Astrocyte of the cerebellum (primary cell): ENCODE measurements around the gene FAM168A.

Experiments used
- DNase-seq: peaks from one replicate; pipeline ENCODE4 v3.0.0-alpha.2; 2011; ENCODE audit warnings: low read depth
- H3K4me3 ChIP-seq: 2 replicates; pipeline ENCODE4 v1.5.1; 2011; ENCODE audit warnings: mild to moderate bottlenecking, low read depth, low read length, moderate library complexity
- in situ Hi-C: cut with HindIII; loops from 2 replicates; pipeline ENCODE4 v1.10.0; 2017; ENCODE audit warnings: low sequenced_read_pairs
- TF ChIP-seq, protein P1 (sequence below): IDR thresholded peaks from 2 replicates; pipeline ENCODE4 v1.5.1; 2012; ENCODE audit warnings: low read length, low read depth, moderate library complexity, mild to moderate bottlenecking; ENCODE audit errors: missing control alignments

The FAM168A gene

DNA sequence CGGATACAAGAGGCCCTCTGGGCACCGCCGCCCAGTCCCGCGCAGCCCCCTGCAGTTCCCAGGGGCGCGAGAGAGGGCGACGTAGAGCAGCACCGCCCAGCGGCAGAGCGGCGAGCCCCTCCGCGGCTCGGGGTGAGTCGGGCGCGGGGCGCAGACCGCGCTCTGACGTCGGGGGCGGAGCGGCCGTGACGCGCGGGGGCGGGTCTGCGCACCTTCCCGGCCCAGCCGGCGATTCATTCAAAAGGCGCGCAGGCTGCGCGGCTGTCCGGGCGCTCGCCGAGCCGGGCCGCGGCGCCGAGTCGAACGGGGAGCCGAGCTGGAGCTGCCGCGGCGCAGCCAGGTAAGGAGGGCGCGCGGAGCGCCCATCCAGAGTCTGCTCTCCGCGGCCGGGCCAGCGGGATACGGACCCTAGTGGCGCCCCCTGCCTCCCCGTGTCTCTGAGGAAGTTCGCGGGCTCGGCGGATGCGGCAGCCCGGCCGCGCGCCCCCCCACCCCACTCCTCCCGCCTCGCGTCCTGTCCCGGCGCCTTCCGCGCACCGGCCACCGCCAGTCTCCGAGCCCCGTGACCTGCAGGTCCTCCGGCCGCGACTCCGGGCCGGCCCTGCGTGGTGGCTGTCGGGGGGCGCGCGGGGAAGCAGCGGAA, 221.6 kb downstream of the FAM168A start, which contains the start of gene RELT:
TSS of gene RELT (plus strand) at position 240 of the 643 bp plus-strand sequence. CDS start 12,738 bp downstream, outside the sequence.
- peak within 1 kb of the TSS; percentile 60 for H3K4me3 ChIP-seq
- DNase-seq, result peak; percentile 63
- TF ChIP-seq, protein P1, sequence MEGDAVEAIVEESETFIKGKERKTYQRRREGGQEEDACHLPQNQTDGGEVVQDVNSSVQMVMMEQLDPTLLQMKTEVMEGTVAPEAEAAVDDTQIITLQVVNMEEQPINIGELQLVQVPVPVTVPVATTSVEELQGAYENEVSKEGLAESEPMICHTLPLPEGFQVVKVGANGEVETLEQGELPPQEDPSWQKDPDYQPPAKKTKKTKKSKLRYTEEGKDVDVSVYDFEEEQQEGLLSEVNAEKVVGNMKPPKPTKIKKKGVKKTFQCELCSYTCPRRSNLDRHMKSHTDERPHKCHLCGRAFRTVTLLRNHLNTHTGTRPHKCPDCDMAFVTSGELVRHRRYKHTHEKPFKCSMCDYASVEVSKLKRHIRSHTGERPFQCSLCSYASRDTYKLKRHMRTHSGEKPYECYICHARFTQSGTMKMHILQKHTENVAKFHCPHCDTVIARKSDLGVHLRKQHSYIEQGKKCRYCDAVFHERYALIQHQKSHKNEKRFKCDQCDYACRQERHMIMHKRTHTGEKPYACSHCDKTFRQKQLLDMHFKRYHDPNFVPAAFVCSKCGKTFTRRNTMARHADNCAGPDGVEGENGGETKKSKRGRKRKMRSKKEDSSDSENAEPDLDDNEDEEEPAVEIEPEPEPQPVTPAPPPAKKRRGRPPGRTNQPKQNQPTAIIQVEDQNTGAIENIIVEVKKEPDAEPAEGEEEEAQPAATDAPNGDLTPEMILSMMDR, result peak; percentile 77
- in situ Hi-C loops, result no loop called here

DNA sequence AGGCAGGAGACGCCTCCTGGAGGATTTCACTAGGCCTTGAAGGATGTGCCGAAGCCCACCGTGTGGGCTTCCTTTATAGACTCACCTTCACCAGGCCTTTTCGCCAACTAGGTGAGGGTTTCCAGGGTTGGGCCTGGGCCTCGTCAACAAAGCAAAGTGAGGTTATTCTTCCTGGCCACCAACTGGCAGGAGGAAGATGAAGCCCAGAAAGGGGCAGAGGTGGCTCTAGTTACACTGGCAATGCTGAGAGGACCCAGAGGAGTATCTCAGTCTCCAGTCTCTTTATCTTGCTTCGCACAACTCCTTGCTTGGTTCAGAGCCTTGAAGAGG, 222.1 kb downstream of the FAM168A start:
- TF ChIP-seq, protein P1, result no peak
- no peak overlapping the region for H3K4me3 ChIP-seq
- no peak for DNase-seq
- in situ Hi-C loops, result no loop called here

DNA sequence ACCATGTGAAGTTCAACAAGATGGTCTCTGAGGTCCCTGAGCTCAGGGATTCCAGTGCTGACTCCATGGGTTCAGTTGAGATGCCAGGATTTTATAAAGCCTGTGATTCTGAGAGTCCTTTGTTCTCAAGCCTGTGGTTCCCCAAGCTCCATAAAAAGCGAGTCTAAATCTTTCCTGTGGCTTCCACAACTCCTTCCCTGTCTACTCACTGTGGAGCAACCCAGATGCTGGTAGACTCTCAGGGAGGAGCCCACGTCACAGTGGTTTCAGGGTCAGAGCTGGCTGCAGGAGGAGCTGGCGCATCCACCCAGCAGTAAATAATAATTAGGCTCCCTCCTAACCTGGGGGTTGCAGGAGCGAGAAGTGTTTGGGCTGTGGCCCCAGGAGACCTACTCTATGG, 223.8 kb downstream of the FAM168A start:
- in situ Hi-C loops, result no loop called here
- no peak for DNase-seq
- TF ChIP-seq, protein P1, result no peak

DNA sequence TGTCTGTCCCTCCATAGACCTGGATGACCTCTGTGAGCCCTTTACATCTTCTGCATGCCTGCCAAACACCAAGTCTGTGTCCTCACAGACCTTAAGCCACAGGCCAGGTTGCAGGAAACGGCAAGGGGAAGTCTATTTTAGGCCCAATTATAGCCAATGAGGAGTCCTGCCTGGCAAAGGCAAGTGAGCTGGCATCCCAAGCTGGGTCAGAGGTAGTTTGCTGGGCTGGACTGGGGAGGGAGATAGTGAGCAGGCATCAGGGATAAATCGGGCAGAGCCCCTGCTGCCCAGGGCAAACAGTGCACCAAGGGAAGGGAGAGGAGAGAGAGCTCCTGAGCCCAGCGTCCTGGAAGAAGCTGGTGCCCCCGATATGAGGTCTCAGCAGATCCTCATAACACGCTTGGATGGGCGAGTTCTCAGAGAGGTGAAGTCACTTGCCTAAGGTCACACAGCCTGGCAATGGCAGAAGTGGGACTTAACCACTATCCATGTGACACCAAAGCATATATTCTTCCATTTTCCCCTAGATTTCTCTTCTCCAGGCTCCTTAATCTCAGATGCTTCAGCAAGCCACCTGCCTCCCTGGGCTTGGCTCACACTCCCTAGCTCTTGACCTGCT, 225.4 kb downstream of the FAM168A start:
- TF ChIP-seq, protein P1, result peak; percentile 22
- in situ Hi-C loops, result no loop called here
- no peak for DNase-seq
- no peak overlapping the region for H3K4me3 ChIP-seq

More for the DNA sequence above, 223.8 kb downstream of the FAM168A start:
- H3K4me3 ChIP-seq, result no peak overlapping the region

DNA sequence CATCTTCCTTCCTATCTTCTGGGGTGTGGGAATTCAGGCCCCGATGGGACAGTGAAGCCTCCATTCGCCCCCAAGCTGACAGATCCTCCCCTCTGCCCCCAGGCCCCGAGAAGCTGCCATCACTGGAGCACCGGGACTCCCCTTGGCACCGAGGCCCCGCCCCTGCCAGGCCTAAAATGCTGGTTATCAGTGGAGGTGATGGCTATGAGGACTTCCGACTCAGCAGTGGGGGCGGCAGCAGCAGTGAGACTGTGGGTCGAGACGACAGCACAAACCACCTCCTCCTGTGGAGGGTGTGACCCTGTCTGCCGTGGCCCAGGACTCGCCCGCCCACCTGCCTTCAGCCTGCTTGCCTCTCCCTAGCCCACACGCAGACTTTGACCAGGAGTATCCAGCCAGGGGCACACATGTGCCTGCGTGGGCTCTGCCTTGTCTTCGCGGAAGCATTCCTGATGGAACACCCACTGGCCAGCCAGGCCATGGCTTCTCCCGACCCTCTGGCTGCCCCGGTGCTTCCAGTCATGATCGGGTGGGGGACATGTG, 230.4 kb downstream of the FAM168A start:
- no peak overlapping the region for H3K4me3 ChIP-seq
- in situ Hi-C loops, result no loop called here
- no peak for DNase-seq
- TF ChIP-seq, protein P1, result no peak

DNA sequence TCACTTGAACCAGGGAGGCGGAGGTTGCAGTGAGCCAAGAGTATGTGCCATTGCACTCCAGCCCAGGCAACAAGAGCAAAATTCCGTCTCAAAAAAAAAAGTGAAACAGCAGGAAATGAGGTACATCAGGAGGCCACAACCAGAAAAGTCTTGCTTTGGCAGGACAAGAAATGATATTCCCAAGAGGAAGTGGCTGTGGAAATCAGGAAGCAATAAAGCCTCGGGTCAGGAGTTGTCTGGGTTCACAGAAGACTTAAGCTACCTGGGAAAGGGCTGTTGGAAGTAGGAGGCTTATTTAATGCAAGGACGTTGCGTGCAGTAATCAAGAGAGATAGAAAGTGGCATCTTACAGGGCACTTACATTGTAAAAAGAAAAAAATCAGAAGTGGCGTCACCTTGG, 231.0 kb downstream of the FAM168A start:
- no peak for DNase-seq
- in situ Hi-C loops, result no loop called here
- TF ChIP-seq, protein P1, result no peak
- no peak overlapping the region for H3K4me3 ChIP-seq
